NCI-H128 (cell line): ENCODE data around the gene PFN1.
"Not testable (repeated sequence)": the region's sequence is repeated elsewhere in the genome, so short reads cannot be mapped to it uniquely, and the experiment has no call there.

ENCODE experiments used
- DNase-seq: peaks from one replicate; lab custom pipeline; 2025; ENCODE audit not compliant: unreplicated experiment; lab: John Stamatoyannopoulos, UW

The PFN1 gene

DNA sequence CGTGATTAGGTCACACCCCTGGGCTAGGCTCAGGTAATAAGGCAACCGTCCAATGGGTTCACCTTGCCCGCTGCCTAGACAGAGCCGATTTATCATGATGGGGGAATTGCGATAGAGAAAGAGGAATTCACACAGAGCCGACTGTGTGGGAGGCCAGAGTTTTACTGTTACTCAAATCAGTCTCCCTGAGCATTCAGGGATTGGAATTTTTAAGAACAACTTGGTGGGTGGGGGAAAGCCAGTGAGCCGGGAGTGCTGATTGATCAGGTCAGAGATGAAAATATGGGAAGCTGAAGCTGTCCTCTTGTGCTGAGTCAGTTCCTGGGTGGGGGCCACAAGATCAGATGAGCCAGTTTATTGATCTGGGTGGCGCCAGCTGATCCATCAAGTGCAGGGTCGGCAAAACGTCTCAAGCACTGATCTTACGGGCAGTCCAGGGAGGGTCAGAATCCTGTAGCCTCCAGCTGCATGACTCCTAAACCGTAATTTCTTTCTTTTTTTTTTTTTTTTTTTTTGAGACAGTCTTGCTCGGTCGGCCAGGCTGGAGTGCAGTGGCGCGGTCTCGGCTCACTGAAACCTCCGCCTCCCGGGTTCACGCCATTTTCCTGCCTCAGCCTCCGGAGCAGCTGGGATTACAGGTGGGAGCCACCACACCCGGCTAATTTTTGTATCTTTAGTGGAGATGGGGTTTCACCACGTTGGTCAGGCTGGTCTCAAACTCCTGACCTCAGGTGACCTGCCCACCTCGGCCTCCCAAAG, 21.6 kb downstream of the PFN1 start:
- not testable (repeated sequence) for DNase-seq

DNA sequence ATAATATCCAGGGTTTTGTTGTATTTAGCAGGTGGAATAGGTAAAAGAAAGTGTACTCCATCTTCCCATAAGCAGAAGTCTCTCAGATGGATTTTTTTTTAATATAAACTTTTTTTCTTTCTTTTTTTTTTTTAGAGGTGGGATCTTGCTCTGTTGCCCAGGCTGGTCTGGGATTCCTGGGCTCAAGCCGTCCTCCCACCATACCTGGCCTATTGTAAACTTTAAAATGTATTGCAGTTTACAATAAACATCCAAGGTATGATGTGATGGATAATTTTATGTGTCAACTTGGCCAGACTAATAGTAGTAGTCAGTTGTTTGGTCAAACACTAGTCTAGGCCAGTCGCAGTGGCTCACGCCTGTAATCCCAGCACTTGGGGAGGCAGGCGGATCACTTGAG, 27.0 kb downstream of the PFN1 start:
- DNase-seq: no peak

DNA sequence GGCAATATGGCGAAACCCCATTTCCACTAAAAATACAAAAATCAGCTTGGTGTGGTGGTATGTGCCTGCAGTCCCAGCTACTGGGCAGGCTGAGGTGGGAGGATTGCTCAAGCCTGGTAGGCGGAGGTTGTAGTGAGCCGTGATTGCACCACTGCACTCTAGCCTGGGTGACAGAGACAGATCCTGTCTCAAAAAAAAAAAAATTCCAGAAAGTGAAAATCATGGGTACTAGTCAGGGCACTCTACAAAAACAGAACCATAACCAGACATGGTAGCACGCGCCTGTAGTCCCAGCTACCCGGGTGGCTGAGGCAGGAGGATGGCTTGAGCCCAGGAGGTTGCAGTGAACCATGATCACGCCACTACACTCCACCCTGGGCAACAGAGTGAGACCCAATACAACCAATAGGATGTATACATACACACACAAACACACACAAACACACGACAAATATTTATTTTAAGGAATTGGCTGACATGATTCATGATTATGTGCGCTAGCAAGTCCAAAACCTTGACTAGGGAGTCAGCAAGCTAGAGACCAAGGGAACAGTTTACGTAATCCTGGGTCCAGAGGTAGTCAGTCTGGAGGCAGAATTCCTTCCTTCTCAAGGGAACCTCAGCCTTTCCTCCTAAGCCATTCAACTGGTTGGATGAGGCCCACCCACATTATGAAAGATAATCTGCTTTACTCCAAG, 27.8 kb downstream of the PFN1 start:
- no peak for DNase-seq

DNA sequence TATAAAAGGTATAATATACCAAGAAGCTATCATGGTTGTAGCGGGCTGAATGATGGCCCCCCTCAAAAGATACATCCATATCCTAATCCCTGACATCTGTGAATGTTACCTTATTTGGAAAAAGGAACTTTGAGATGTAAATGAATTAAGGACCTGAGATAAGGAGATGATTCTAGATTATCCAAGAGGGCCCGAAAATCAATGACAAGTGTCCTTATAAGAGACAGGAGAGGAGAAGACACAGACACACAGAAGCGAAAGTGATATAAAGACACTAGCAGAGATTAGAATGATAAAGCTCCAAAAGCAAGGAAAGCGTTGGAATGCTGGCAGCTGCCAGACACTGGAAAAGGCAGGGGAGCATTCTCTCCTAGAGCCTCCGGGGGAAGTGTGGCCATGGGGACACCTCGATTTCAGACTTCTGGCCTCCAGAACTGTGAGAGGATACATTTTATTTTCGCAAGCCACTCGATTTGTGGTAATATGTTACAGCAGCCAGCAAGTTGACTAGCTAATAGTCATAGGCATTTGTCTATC, 28.8 kb downstream of the PFN1 start:
- DNase-seq: no peak

DNA sequence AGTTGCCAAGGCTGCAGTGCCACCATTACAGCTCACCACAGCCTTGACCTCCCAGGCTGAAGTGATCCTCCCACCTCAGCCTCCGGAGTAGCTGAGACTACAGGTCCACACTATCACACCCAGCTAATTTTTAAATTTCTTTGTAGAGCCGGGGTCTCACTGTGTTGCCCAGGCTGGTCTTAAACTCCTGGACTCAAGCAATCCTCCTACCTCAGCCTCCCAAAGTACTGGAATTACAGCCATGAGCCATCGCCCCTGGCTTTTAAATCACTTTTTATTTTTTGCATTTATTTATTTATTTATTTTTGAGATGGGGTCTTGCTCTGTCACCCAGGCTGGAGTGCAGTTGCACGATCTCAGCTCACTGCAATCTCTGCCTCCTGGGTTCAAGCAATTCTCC, 33.8 kb downstream of the PFN1 start:
- DNase-seq: not testable (repeated sequence)

DNA sequence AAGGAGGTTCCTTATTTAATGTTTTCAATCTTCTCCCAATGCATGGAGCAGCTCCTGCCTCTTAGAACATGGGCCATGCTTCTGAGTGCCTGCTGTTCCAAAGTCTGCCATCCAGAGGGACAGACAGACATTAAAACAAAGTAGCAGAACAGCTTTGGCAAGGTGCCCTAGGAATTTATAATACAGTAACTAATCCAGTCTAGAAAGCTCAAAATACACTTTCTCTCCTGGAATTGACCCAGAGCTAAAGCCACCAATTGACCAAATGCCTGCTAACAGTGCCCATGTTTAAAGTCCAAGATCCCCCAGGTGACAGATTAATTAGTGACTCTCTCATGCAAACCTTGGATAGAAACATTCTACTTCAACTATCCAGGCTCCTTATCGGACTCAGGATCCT, 34.3 kb downstream of the PFN1 start:
- no peak for DNase-seq

DNA sequence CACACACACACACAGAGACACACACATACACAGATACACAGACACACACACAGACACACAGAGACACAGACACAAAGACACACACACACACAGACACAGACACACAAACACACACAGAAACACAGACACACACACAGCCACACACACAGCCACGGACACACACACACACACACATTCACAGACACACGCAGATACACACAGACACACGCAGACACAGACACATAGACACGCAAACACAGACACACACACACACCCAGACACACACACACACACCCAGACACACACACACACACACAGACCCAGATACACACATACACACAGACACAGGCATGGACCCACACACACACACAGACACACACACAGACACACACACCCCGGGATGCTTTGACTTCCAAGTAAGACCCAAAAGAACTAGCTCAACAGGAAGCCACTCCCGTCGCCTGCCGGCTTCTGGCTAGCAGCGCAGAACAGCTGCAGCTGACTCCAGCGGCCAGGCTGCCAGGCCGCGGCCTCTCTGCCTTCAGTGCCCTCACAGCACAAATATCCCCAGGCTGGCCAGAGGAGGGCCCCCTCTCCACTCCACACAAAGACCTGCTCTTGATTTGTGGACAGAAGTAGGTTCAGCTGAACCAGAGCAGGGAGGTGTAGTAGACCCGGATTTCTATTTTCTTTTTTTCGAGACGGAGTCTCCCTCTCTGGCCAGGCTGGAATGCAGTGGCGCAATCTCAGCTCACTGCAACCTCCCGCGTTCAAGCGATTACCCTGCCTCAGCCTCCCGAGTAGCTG, 39.4 kb downstream of the PFN1 start:
- peak; percentile 5 for DNase-seq

DNA sequence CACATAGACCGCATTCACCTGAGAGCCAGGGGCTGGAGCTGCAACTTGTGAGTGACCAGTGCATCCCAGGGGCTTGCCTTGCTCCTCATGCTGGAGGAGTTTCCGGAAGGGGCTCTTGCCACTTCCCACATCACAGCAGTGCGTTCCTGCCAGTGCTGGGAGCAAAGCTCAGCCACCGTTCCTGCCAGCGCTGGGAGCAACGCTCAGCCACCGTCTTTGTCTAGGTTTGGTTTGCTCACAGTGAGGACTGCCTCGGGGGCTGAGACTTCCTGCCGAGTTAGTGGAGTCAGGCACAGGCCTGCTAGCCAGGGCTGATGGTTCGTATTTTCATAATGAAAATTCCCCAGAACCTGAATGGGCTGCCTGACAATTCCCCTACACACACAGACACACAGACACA, 40.0 kb downstream of the PFN1 start:
- DNase-seq: no peak

DNA sequence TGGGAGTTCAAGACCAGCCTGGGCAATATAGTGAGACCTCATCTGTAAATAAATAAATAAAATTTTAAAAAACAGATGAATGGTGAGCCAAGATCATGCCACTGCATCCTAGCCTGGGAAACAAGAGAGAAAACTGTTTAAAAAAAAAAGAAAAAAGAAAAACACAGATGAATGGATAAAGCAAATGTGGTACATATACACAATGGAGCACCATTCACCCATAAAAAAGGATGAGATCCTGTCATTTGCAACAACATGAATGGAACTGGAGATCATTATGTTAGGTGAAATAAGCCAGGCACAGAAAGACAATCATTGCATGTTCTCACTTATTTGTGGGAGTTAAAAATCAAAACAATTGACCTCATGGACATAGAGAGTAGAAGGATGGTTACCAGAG, 41.7 kb downstream of the PFN1 start:
- not testable (repeated sequence) for DNase-seq

DNA sequence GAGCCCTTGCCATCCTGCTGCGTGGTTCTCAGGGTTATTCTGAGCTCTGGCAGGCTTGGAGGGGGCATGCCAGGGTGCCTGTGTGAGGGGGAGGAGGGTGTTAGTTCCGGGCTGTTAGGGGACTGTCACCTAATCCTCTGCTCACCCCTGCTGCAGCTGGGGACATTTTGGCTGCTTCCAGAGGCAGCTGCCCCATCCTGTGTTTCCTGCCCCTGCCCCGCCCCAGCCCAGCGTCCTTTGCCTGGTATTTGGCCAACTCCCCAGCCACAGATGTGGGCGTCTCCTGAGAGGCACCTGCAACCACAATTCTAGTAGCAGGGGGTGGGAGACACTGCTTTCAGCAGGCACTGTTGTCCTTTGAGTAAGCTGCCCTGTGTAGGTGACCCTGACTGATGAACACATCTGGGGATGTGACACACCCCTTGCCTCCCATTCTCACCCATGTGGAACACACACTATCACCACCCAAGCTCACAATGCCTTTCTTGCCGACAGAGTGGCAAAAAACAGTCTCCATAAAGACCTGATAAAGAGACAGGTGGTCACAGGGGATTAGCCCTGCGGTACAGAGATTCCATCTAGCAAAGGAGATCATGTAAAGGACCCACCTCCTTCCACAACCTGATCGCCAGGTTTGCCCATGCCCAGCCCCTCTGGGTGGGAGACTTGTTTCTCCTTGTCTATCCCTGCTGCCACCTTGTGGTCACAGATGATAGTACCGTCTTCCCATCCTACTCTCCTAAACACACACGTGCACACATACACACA, 45.1 kb downstream of the PFN1 start, which contains the start of gene CHRNE:
CHRNE (minus strand) TSS at position 48 of the 768 bp plus-strand sequence; CDS start at position 13, 35 bp downstream.
- DNase-seq: peak; percentile 21

DNA sequence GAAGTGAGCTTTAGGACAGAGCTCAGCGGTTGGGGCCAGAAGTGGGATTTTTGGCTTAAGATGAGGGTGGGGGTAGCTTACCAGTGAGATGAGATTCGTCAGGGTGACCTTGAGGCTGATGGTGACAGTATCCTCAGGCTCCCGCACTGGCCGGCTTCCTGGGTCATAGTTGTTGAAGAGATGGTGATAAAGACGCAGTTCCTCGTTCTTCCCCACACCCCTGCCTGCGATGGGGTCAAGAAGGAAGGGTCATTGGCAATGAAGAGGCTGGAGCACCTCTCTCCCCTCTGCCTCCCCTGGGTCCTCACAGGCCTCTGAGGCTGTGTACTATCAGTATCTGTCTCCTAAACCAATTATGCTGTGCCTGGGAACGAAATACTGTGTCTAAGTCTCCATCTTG, 45.8 kb downstream of the PFN1 start:
- DNase-seq: no peak

DNA sequence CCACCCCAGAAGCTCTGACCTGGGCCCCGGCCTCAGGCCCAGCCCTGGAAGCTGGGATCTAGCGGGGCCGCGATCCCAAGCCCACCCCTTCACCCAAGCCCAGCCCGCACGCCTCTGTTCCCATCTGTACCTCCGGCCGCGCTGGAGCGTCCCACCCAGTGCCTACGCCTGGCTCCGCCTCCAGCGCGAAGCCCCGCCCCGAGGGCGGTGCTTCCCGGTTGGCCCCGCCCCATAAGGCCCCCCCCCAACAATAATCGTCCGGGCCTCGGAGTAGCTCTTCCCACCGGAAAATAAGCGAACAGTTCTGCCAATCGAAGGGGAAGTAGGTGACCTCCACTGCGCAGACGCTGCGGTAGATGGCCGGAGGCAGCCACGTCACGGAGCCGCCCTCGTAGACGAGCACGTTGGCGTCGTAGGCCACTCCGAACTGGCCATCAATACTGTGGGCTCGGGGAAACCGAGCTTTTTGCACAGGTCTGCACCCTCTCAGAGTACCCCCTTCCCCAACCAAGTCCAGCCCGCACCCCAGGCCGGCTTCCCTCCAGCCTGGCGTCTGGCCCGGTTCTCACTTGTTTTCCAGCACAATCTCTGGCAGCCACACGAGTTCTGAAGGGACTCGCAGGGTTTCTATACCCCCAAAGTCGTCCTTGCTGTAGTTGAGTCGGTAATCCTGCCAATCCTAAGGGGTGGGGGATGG, 46.5 kb downstream of the PFN1 start:
- DNase-seq: no peak

DNA sequence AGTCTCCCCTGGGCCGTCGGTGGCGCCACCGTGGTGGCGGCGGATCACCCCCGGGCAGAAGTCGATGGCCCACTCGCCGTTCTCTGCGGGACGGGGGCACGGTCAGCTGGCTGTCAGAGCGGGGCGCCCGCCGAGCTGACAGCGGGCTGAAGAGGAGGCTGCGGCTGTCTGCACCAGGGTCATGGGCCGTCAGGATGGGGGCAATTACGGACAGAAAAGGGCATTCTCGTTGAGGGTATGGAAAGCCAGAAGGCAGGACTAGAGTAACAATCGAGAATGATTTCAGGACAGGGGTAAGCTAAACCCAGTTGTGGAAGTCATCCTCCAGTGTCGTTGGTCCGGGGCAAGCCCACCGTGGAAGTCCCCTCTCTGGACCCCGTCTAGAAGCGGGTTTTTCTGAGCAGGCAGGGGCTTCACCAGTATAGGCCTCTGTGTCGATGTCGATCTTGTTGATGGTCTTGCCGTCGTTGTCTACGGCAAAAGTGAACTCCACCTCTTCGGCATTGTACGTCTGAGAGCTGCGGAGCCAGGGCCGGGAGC, 47.2 kb downstream of the PFN1 start:
- no peak for DNase-seq

DNA sequence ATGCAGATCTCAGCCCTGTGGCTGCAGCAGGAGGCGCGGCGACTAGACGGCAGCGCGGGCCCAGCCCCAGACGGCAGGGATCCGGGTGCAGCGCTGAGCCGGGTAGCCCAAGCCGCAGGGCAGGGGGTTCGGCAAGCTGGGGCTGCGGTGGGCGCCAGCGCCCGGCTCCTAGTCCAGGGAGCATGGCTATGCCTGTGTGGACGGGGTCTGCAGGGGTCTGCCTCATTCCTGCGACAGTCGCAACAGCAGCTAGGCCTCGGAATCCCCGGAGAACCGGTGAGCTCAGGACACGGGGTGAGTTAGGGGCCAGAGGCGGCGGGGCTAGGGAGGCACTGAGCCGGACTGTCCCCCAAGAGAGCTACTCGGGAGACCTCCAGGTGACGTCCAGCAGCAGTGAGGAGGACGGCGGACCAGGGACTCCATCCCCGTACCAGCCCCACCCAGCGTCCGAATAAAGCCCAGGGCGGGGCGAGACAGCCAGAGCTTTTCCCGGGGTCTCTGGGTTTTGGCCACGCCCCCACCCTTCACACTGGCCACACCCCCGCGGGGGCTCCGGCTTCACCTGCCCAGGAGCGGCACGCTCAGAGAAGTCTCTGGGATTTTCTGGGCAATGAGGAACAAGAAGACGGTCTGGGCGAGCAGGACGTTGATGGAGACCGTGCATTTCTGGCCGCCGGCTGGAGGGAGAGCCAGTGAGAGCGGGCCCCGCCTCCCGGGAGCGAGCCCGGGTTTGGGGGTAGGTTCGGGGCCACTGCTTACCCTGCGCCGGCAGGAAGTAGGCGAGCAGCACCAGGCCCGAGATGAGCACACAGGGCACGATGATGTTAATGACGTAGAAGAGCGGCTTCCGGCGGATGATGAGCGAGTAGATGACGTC, 47.9 kb downstream of the PFN1 start:
- DNase-seq: no peak

DNA sequence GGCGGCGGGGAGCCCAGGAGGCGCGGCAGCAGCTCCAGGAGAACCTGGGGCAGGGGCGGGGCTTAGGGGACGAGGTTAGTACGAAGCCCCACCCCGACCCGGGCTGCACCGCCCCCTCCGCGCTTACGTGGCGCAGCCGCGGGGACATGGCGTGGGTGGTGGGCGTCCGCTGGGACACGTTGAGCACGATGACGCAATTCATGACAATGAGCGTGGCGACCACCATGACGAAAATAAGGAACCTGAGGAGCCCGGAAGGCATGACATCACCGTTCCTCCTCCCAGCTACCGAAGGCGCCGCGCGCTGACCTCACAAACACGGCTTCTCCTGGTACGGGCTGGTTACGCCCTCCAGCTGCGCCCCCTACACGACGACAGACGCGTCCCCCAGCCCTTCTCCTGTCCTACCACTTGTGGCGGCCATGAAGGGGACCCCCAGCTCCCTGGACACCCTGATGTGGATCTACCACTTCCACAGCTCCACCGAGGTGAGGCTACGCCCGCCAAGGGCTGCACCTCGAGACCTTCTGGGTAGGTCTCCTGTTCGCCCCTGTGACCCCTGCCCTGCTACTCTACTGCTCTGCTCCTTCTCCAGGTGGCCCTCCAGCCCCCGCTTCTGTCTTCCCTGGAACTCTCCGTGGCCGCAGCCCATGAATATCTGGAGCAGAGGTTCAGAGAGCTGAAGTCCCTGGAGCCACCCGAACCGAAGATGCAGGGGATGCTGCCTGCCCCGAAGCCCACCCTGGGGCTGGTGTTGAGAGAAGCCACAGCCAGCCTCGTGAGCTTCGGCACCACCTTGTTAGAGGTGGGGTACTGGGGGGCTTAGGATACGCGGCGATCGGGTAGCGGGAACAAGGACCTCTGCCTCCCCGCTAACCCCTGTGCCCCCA, 48.7 kb downstream of the PFN1 start, which contains the start of gene C17orf107:
C17orf107 (plus strand) TSS at position 196 of the 890 bp plus-strand sequence; CDS start at position 423, 227 bp downstream.
- no peak for DNase-seq

DNA sequence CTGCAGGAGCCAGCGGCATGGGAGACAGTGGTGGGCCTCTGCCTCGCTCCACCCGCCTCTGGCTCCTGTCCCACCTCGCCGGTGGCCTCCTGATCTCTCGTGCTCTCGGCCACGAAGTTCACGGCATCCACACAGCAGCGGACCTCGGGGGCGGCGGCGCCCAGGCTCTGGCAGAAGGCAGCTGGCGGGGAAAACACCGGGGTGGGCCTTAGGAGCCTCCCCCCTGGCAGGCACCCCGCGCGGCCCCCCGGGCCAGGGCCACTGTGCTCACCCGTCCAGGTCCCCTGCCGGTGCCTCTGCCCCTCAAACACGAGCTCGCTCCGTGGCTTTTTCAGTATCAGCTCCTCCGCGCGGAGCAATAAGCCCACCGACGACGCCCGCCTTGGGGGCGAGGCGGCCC, 49.4 kb downstream of the PFN1 start:
- DNase-seq: no peak

DNA sequence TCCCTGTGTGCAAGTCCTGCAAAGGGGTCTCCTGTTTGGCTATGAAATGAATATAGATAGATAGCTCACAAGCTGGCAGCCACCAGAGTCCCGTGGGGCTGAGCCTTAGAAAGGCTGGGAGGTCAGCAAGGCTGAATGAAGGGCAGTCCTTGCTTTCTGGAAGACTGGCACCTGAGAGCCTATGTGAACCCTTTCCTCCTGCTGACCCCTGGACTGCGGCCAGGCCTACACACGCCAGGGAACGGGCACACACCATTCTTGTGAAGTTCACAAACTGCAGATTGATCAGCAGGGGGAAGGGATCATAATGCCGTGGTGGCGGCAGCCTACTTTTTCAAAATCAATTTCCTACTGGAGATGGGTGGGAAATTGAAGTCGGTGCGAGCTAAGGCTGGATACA, 50.0 kb downstream of the PFN1 start:
- DNase-seq: no peak

DNA sequence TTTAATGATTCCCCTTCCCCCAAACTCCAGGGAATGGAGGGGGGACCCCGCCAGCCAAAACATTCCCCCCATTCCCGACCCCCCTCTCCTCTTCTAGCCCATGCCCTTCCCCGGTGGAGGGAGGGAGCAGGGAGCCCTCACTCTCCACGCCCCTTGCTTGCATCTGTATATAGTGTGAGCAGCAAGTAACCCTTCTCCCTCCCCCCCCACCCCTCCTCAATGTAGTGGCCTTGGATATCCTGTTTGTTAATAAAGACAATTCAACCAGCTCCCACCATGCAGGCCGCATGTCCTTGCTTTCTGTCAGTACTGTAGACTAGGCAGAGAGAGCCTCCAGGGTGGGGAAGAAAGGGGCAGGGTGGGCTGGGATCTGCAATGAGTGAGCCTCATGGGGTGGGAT, 50.5 kb downstream of the PFN1 start:
- no peak for DNase-seq
